ENCODE measurements around the gene ZPR1.

DNA sequence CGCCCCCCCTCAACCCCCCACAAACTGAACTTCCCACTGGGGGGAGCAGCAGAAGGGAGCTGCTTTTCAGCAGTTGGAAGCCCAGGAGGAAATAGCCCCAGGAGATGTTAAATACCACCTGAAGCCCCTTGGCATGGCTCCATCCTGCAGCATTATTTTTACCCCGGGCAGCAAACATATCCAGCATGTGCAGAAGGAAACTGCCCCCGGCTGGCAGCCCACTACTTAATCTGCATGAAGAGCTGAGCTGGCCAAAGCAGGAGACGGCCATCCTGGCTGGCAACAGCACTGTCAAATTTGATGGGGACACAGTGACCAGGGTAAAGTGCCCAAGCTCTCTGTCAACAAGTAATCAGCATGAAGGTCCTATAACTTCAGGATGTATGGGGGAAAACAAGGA lies 47.1 kb downstream of the ZPR1 start:
- TF ChIP-seq, protein P1, sequence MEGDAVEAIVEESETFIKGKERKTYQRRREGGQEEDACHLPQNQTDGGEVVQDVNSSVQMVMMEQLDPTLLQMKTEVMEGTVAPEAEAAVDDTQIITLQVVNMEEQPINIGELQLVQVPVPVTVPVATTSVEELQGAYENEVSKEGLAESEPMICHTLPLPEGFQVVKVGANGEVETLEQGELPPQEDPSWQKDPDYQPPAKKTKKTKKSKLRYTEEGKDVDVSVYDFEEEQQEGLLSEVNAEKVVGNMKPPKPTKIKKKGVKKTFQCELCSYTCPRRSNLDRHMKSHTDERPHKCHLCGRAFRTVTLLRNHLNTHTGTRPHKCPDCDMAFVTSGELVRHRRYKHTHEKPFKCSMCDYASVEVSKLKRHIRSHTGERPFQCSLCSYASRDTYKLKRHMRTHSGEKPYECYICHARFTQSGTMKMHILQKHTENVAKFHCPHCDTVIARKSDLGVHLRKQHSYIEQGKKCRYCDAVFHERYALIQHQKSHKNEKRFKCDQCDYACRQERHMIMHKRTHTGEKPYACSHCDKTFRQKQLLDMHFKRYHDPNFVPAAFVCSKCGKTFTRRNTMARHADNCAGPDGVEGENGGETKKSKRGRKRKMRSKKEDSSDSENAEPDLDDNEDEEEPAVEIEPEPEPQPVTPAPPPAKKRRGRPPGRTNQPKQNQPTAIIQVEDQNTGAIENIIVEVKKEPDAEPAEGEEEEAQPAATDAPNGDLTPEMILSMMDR (IDR thresholded peaks at IDR 0.05; ENCODE audit: low read depth, low read length, missing input control), result no peak
- TF ChIP-seq, protein P2, sequence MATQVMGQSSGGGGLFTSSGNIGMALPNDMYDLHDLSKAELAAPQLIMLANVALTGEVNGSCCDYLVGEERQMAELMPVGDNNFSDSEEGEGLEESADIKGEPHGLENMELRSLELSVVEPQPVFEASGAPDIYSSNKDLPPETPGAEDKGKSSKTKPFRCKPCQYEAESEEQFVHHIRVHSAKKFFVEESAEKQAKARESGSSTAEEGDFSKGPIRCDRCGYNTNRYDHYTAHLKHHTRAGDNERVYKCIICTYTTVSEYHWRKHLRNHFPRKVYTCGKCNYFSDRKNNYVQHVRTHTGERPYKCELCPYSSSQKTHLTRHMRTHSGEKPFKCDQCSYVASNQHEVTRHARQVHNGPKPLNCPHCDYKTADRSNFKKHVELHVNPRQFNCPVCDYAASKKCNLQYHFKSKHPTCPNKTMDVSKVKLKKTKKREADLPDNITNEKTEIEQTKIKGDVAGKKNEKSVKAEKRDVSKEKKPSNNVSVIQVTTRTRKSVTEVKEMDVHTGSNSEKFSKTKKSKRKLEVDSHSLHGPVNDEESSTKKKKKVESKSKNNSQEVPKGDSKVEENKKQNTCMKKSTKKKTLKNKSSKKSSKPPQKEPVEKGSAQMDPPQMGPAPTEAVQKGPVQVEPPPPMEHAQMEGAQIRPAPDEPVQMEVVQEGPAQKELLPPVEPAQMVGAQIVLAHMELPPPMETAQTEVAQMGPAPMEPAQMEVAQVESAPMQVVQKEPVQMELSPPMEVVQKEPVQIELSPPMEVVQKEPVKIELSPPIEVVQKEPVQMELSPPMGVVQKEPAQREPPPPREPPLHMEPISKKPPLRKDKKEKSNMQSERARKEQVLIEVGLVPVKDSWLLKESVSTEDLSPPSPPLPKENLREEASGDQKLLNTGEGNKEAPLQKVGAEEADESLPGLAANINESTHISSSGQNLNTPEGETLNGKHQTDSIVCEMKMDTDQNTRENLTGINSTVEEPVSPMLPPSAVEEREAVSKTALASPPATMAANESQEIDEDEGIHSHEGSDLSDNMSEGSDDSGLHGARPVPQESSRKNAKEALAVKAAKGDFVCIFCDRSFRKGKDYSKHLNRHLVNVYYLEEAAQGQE (IDR thresholded peaks at IDR 0.05), result no peak
- TF ChIP-seq MAX (IDR thresholded peaks at IDR 0.05), result no peak
- TF ChIP-seq GABPA (IDR thresholded peaks at IDR 0.05 in 1 of 2, conservative IDR thresholded peaks at IDR 0.05 in 1 of 2), result no peak

All from liver (tissue), 3 donors.